ENCODE results near the gene CKAP5. TPM values are rescaled to one million over a fixed set of nuclear protein-coding genes. Genes with fewer than 3 reads are reported as not detected.
A peak's percentile ranks its signal among the peaks of the same experiment; 100 is the strongest.

CKAP5 gene
- total RNA-seq, 1 experiment from 2014 or later, result 123 TPM

DNA sequence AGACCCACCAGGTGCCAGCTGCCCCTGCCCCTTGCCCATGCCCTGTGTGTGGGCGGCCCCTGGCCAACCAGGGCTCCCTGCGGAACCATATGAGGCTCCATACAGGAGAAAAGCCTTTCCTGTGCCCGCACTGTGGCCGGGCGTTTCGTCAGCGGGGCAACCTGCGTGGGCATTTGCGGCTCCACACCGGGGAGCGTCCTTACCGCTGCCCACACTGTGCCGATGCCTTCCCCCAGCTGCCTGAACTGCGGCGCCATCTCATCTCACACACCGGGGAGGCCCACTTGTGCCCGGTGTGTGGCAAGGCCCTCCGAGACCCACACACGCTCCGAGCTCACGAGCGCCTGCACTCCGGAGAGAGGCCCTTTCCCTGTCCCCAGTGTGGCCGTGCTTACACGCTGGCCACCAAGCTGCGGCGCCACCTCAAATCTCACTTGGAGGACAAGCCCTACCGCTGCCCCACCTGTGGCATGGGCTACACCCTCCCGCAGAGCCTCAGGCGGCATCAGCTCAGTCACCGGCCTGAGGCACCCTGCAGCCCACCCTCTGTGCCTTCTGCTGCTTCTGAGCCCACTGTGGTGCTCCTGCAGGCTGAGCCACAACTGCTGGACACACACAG lies 140.9 kb downstream of the CKAP5 start:
- no peaks in the 10 kb centered on the region; the same call in 1 of the 2 replicates for H3K4me1 ChIP-seq (replicated peaks)
- H3K27me3 ChIP-seq (replicated peaks), result no peaks in the 10 kb centered on the region
- no peak overlapping the region for H3K4me3 ChIP-seq
- H3K27ac ChIP-seq, result no peak overlapping the region
- H3K36me3 ChIP-seq, result peaks cover 71% of the 10 kb centered on the region
- DNase-seq (ENCODE audit: low read depth in 1 of 2, low spot score in 2 of 2), result no peak
- H3K9me3 ChIP-seq (replicated peaks), result no peaks in the 10 kb centered on the region; the same call in 1 of the 2 replicates

DNA sequence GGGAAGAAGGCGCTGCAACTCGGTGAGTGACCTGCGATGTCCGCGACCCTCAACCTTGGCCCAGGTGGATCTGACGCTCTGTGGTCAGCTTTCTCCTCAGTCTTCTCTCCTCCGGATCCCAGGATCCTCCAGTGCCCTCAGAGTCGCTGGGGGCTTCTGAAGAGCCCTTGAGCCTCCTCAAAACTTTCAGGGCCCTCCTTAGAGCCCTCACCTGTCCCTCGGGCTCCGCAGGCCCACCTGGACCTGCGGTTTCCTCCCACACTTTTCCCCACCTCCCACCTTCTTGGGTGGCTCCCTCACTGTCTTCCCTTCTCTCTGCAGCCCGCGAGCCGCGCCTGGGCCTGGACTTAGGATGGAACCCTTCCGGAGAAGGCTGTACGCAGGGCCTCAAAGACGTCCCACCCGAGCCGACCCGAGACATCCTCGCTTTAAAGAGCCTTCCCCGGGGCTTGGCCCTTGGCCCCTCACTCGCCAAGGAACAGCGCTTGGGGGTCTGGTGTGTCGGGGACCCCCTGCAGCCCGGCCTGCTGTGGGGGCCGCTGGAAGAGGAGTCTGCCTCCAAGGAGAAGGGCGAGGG lies 144.9 kb downstream of the CKAP5 start:
- DNase-seq (ENCODE audit: low read depth in 1 of 2, low spot score in 2 of 2), result no peak

DNA sequence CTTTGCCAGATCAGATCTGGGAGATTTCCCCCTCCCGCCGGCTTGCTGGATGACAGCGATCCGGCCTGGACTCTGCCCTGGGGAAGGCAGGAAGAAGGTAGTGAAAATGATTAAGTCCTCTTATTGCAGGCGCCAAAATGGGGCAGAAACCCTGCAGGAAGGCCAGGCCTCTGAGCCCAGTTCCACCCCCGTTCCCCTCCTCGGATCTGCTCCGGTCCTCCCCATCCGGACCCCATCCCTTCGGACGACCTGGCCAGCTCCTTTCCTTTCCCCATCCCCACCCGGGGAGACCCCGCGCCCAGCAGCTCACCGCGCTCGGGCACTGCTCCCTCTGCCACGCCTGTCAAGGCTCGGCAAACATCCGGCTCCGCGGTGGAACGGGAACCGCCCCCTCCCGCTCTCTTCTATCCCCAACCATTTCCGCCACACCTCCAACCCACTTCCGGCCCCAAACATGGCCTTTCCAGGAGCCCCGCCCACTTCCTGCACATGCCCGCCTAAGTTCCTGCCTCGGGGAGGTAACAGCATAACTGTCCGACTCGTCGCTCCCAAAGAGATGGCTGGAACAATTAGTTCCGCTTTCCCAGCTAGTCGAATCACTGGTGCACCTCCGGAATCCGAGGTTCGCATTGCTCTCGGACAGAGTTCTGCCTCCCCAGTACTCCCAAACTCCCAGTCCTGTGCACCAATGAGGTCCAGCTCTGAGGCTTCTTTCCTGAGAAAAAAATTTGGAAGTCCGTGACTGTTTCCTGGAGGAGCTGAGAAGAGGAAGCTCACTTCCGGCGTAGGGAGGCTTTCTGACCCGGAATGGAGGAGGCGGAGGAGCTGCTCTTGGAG lies 145.6 kb downstream of the CKAP5 start, which contains the start of the genes ARHGAP1 and ZNF408:
TSS of gene ARHGAP1 (minus strand) at position 379 of the 837 bp plus-strand sequence. CDS start 4,512 bp downstream, outside the sequence.
TSS of gene ZNF408 (plus strand) at position 791 of the 837 bp plus-strand sequence. CDS start at position 808, 17 bp downstream.
- H3K4me1 ChIP-seq (replicated peaks), result no peaks in the 10 kb centered on the region; the same call in 1 of the 2 replicates
- H3K9me3 ChIP-seq (replicated peaks), result no peaks in the 10 kb centered on the region
- peak; percentile 99 for DNase-seq (ENCODE audit: low read depth in 1 of 2, low spot score in 2 of 2)

More for the DNA sequence above, 144.9 kb downstream of the CKAP5 start:
- peak overlapping the region; percentile 89 for H3K27ac ChIP-seq
- H3K36me3 ChIP-seq, result peaks cover 60% of the 10 kb centered on the region
- H3K9me3 ChIP-seq (replicated peaks), result no peaks in the 10 kb centered on the region; the same call in 1 of the 2 replicates
- H3K27me3 ChIP-seq (replicated peaks), result no peaks in the 10 kb centered on the region
- peak overlapping the region; percentile 58 for H3K4me3 ChIP-seq
- H3K4me1 ChIP-seq (replicated peaks), result no peaks in the 10 kb centered on the region; the same call in 1 of the 2 replicates

DNA sequence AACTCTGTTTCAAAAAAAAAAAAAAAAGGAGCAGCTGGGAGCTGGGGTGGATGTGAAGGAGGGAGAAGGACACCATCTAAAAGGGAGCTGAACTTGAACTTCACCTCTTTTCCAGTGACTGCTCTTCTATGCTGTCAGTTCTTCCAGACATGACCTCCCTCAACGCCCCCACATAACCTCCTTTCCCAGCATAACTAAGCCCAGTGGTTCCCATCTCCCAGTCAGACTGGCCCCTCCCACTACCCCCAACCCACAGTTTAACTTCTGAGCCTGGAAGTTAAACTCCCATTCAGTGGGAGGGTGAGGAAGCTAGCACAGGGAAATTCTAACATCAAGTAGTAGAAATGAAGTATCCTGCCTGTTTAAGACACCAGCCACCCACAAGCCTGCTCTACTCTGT lies 147.5 kb downstream of the CKAP5 start:
- H3K27me3 ChIP-seq (replicated peaks), result no peaks in the 10 kb centered on the region
- H3K4me3 ChIP-seq, result no peak overlapping the region
- no peak overlapping the region for H3K27ac ChIP-seq
- H3K9me3 ChIP-seq (replicated peaks), result no peaks in the 10 kb centered on the region
- H3K4me1 ChIP-seq (replicated peaks), result no peaks in the 10 kb centered on the region; the same call in 1 of the 2 replicates
- no peak for DNase-seq (ENCODE audit: low read depth in 1 of 2, low spot score in 2 of 2)
- H3K36me3 ChIP-seq, result peaks cover 60% of the 10 kb centered on the region

More for the DNA sequence above, 145.6 kb downstream of the CKAP5 start, which contains the start of the genes ARHGAP1 and ZNF408:
- Histone ChIP-seq H3K27ac (peak within 1 kb of the TSS; percentile 89), H3K4me3 (peak within 1 kb of the TSS; percentile 58), H3K36me3 (peaks cover 60% of the 10 kb centered on the region), H3K27me3 (replicated peaks) (no peaks in the 10 kb centered on the region)

DNA sequence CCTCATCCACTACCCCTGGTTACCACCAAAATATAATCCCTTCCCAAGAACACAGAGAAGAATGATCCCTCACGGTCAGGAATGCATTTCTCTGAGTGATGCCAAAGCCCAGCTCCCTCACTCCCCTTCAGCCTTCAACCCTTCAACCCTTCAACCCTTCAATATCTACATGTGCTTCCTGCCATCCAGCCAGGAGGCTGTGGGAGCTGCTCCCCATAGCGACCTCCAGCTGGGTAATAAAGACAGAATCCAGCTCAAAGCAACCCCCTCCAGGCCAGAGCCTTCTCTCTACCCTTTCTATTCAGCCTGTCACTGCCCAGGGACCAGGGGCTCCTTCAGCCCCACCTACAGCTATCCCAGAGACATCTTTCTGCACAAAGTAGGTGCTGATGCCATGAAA lies 148.4 kb downstream of the CKAP5 start:
- no peaks in the 10 kb centered on the region; the same call in 1 of the 2 replicates for H3K4me1 ChIP-seq (replicated peaks)
- H3K36me3 ChIP-seq, result peaks cover 54% of the 10 kb centered on the region
- H3K27me3 ChIP-seq (replicated peaks), result no peaks in the 10 kb centered on the region
- no peak for DNase-seq (ENCODE audit: low read depth in 1 of 2, low spot score in 2 of 2)
- H3K9me3 ChIP-seq (replicated peaks), result no peaks in the 10 kb centered on the region
- H3K4me3 ChIP-seq, result no peak overlapping the region
- H3K27ac ChIP-seq, result no peak overlapping the region

DNA sequence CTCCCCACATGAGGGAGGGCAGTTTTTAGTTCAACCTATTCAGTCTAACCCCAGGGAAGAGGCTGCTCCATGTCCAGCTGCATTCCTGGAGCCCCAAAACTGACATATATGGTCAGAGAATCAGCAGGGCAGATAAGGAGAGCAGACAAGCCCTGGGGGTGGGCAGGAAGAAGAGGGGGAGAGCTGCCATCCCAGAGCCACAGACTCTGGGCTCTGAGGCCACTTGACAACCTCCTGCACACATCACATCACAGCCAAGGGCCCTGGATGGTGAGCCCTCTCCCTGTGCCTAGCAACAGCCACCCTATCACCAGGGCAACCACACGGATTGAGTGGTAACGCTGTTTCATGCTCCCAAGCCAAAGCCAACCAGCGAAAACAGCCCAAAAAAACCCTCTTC lies 148.8 kb downstream of the CKAP5 start:
- H3K36me3 ChIP-seq, result peaks cover 50% of the 10 kb centered on the region
- no peaks in the 10 kb centered on the region for H3K27me3 ChIP-seq (replicated peaks)
- no peaks in the 10 kb centered on the region; the same call in 1 of the 2 replicates for H3K4me1 ChIP-seq (replicated peaks)
- no peak for DNase-seq (ENCODE audit: low read depth in 1 of 2, low spot score in 2 of 2)
- no peak overlapping the region for H3K4me3 ChIP-seq
- H3K9me3 ChIP-seq (replicated peaks), result no peaks in the 10 kb centered on the region
- H3K27ac ChIP-seq, result no peak overlapping the region

DNA sequence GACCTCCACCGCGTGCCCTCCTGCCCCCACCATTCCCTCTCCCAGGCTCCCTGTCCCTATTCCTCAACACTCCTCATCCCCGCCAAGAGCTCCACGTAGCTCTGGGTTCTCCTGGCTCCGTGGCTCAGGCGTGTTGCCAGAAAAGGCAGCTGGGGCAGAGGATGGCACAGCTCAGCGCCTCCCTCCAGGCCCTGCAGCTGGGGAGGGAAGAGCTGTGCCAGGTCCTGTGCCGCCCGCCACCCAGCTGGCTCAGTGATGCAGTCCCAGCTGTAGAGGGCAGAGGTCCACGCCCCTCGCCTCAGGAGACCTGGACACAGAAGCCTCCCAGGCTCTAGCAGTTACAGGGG lies 149.9 kb downstream of the CKAP5 start:
- Histone ChIP-seq H3K36me3 (peaks cover 43% of the 10 kb centered on the region), H3K27me3 (replicated peaks) (no peaks in the 10 kb centered on the region), H3K4me1 (replicated peaks) (no peaks in the 10 kb centered on the region), H3K27ac (no peak overlapping the region), H3K9me3 (replicated peaks) (no peaks in the 10 kb centered on the region), H3K4me3 (no peak overlapping the region)
- DNase-seq (ENCODE audit: low read depth in 1 of 2, low spot score in 2 of 2), result no peak

DNA sequence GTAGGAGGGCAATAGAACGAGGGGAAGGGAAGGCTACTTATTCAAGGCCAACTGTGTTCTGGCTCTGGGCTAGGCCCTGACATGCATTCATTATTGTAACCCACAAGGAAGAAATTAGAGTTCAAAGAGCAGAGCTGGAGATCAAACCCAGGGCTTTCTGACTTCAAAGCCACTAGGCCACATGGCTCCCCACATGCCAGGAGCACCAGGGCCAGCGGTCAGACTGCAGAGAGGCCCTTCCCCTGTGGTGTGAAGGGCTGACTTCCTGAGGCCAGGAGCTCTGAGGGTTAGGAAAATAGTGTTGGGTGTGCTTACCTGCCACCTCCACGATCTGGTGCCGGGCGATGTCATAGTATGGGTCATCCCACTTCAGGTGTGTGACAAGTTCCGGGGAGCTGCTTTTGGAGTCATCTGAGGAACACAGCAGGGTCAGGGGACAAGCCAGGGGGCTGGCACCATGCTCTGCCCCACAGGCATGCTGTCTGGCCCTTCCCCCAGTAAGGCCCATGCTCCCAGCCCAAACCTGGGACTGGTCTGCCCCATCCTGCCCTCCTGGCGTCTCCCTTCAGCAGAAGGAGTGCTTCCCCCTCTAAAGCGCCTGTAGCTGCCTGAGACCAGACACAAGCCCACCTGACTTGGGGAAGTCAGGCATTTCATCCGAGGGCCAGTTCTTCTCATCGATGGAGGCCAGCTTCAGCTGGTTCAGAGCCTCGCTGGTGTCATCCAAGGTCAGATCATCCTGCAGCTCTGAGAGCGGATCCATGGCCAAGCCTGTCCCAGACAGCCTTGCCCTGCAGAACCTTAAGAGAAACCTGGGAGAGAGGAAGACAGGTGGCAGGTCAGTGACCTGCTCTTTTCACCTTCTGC lies 150.5 kb downstream of the CKAP5 start:
- Histone ChIP-seq H3K36me3 (peaks cover 40% of the 10 kb centered on the region), H3K4me1 (replicated peaks) (no peaks in the 10 kb centered on the region), H3K4me3 (no peak overlapping the region), H3K27ac (no peak overlapping the region), H3K9me3 (replicated peaks) (no peaks in the 10 kb centered on the region), H3K27me3 (replicated peaks) (no peaks in the 10 kb centered on the region)
- no peak for DNase-seq (ENCODE audit: low read depth in 1 of 2, low spot score in 2 of 2)

DNA sequence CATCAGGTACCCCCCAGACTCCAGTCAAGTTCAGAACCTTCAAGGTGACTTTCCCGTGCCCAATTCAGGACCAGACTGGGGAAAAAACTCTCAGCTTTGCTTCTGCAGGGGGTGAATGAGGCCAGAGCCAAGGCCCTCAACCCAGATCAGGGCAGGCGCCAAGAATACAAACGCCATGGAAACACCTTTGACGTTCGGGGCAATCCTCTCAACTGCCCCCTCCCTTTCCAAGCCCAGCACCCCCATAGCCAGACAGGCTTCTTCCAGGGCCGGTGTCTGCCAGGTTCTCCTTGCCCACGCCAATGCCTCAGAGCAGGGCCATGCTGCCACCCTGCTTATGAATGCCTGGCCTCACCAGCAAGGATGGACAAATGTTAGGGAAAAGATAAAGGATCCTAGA lies 151.5 kb downstream of the CKAP5 start:
- no peak for DNase-seq (ENCODE audit: low read depth in 1 of 2, low spot score in 2 of 2)
- H3K27ac ChIP-seq, result no peak overlapping the region
- no peaks in the 10 kb centered on the region for H3K4me1 ChIP-seq (replicated peaks)
- no peaks in the 10 kb centered on the region for H3K27me3 ChIP-seq (replicated peaks)
- H3K4me3 ChIP-seq, result no peak overlapping the region
- H3K36me3 ChIP-seq, result peaks cover 40% of the 10 kb centered on the region
- H3K9me3 ChIP-seq (replicated peaks), result no peaks in the 10 kb centered on the region

DNA sequence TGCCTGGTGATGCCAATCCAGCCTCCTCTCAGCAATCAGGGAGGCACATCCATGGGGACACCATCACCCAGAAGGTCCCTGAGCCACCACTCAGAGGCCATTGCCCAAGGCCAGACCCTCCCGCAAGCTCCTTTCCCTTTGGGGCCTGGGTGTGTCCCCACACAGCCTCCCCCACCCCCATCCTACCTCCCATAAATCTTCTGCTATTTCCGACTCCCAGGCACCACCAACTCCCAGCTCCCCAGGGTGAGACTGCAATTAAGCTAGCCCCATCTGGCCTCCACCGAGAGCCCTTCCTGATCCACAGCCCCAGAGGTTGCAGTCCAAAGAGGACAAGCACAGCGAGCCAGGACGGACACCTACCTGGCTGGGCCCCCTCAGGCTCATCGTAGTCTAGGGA lies 152.0 kb downstream of the CKAP5 start:
- no peaks in the 10 kb centered on the region for H3K27me3 ChIP-seq (replicated peaks)
- peaks cover 37% of the 10 kb centered on the region for H3K36me3 ChIP-seq
- no peak overlapping the region for H3K27ac ChIP-seq
- H3K9me3 ChIP-seq (replicated peaks), result no peaks in the 10 kb centered on the region
- no peaks in the 10 kb centered on the region for H3K4me1 ChIP-seq (replicated peaks)
- DNase-seq (ENCODE audit: low read depth in 1 of 2, low spot score in 2 of 2), result no peak
- no peak overlapping the region for H3K4me3 ChIP-seq

DNA sequence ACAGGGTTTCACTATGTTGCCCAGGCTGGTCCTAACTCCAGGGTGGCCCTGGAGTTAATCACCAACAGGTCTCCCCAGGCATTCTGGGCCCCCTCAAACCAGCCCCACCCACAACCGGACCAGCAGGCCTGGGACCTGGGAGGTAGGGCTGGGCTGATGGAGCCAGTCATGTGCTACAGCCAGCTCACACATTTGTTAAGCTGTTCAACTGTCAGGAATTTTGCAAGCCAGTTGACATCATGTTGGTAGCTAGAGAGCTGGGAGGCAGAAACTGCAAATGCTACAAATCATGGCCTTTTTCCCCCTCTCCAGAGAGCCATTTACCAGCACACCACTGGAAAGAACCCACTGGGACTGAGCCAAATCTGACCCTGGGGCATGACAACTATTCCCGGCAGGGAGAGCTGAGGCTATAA lies 152.5 kb downstream of the CKAP5 start:
- H3K9me3 ChIP-seq (replicated peaks), result no peaks in the 10 kb centered on the region
- H3K4me3 ChIP-seq, result no peak overlapping the region
- peaks cover 38% of the 10 kb centered on the region for H3K36me3 ChIP-seq
- no peak for DNase-seq (ENCODE audit: low read depth in 1 of 2, low spot score in 2 of 2)
- no peaks in the 10 kb centered on the region for H3K27me3 ChIP-seq (replicated peaks)
- H3K27ac ChIP-seq, result no peak overlapping the region
- H3K4me1 ChIP-seq (replicated peaks), result no peaks in the 10 kb centered on the region
